ENCODE measurements around the gene LAMA2. TPM values are rescaled to one million over a fixed set of nuclear protein-coding genes. Genes with fewer than 3 reads are reported as not detected.

LAMA2 gene
- total RNA-seq, 1 experiment from 2014 or later, result 0.28 TPM

DNA sequence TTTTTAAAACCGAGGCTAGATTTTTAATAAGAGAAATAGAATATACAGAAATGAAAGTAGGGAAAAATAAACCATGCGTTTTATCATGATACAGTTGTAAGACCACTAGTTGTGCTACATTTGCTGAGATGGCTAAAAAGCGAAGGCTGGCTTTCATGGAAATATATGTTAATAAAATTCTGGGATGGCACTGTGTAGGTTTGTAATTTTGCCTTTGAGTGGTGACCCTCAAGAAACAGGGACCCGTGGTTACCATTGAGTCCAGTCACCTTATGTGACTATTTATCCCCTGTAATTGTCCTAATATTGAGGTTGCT, 593.3 kb downstream of the LAMA2 start:
- Histone ChIP-seq H3K27ac (ENCODE audit: low read length) (no peak overlapping the region), H3K9me3 (ENCODE audit: control insufficient read depth, insufficient read depth, low read depth, low read length) (no peaks in the 10 kb centered on the region), H3K4me3 (ENCODE audit: low read depth in 2 of 2, low read length in 2 of 2) (no peak overlapping the region), H3K27me3 (ENCODE audit: control insufficient read depth, insufficient read depth, low read length) (no peaks in the 10 kb centered on the region), H3K36me3 (ENCODE audit: control insufficient read depth, insufficient read depth, low read length) (no peaks in the 10 kb centered on the region), H3K4me1 (ENCODE audit: control insufficient read depth, insufficient read depth, low read length) (no peaks in the 10 kb centered on the region; the same call in 1 of the 2 replicates)
- DNase-seq (ENCODE audit: low read depth, low spot score) (no peak), ATAC-seq (no peak)
- in situ Hi-C loops (cut with HindIII; ENCODE audit: low pct_unique_long_range_greater_than_20kb, low sequenced_read_pairs) (no loop called here), intact Hi-C loops (cut with micrococcal nuclease; ENCODE audit: unreplicated experiment) (no loop called here)
- CTCF ChIA-PET, result no interaction called here
- BruUV-seq (replicated peaks), result no TSS peak
- POLR2A ChIA-PET, result no interaction called here
- no peak for TF ChIP-seq CTCF (IDR thresholded peaks at IDR 0.05)
- no peak for TF ChIP-seq SIN3A (IDR thresholded peaks at IDR 0.05; ENCODE audit: borderline replicate concordance, insufficient read depth, low read depth, low read length)
- no peak for TF ChIP-seq POLR2AphosphoS5 (IDR thresholded peaks at IDR 0.05; ENCODE audit: low read depth, low read length)
- TF ChIP-seq TCF7L2 (IDR thresholded peaks at IDR 0.05; ENCODE audit: low read depth, low read length), result no peak
- TF ChIP-seq REST (IDR thresholded peaks at IDR 0.05; ENCODE audit: insufficient read depth in 1 of 2, low read depth in 2 of 2, low read length in 1 of 2), result no peak

GRCh38 chr6:129476810-129477209, 593.9 kb downstream of the LAMA2 start:
- no peak for DNase-seq (ENCODE audit: low read depth, low spot score)
- H3K27ac ChIP-seq (ENCODE audit: low read length), result no peak overlapping the region
- no peaks in the 10 kb centered on the region for H3K9me3 ChIP-seq (ENCODE audit: control insufficient read depth, insufficient read depth, low read depth, low read length)
- no peak overlapping the region for H3K4me3 ChIP-seq (ENCODE audit: low read depth in 2 of 2, low read length in 2 of 2)
- CTCF ChIA-PET, result no interaction called here
- POLR2A ChIA-PET, result no interaction called here
- H3K27me3 ChIP-seq (ENCODE audit: control insufficient read depth, insufficient read depth, low read length), result no peaks in the 10 kb centered on the region
- in situ Hi-C loops (cut with HindIII; ENCODE audit: low pct_unique_long_range_greater_than_20kb, low sequenced_read_pairs), result no loop called here
- intact Hi-C loops (cut with micrococcal nuclease; ENCODE audit: unreplicated experiment), result no loop called here
- no peak for ATAC-seq
- no TSS peak for BruUV-seq (replicated peaks)
- H3K4me1 ChIP-seq (ENCODE audit: control insufficient read depth, insufficient read depth, low read length), result no peaks in the 10 kb centered on the region; the same call in 1 of the 2 replicates
- TF ChIP-seq CTCF (IDR thresholded peaks at IDR 0.05) (no peak), TCF7L2 (IDR thresholded peaks at IDR 0.05; ENCODE audit: low read depth, low read length) (no peak), REST (IDR thresholded peaks at IDR 0.05; ENCODE audit: insufficient read depth in 1 of 2, low read depth in 2 of 2, low read length in 1 of 2) (no peak), POLR2AphosphoS5 (IDR thresholded peaks at IDR 0.05; ENCODE audit: low read depth, low read length) (no peak), SIN3A (IDR thresholded peaks at IDR 0.05; ENCODE audit: borderline replicate concordance, insufficient read depth, low read depth, low read length) (no peak)
- no peaks in the 10 kb centered on the region for H3K36me3 ChIP-seq (ENCODE audit: control insufficient read depth, insufficient read depth, low read length)
